Suprapubic skin (tissue), 4 donors: ENCODE data around the gene NRG3. TPM values are rescaled to one million over a fixed set of nuclear protein-coding genes. Genes with fewer than 3 reads are reported as not detected.

Source experiments
- DNase-seq, 2 donors: peaks; one replicate each; pipeline ENCODE4 v3.0.0-alpha.2; 2019; ENCODE audit warnings: low spot score in 2 of 2
- H3K27ac ChIP-seq: fragments of 200-600 bp; sonication (generic); one replicate; pipeline ENCODE4 v1.5.1; 2019
- H3K27me3 ChIP-seq: fragments of 200-600 bp; sonication (generic); one replicate; pipeline ENCODE4 v1.5.1; 2019
- H3K36me3 ChIP-seq: fragments of 200-600 bp; sonication (generic); one replicate; pipeline ENCODE4 v1.5.1; 2019
- H3K4me1 ChIP-seq: fragments of 200-600 bp; sonication (generic); one replicate; pipeline ENCODE4 v1.5.1; 2019
- H3K4me3 ChIP-seq: fragments of 200-600 bp; sonication (generic); one replicate; pipeline ENCODE4 v1.5.1; 2019; ENCODE audit warnings: mild to moderate bottlenecking
- H3K9me3 ChIP-seq: fragments of 200-600 bp; sonication (generic); one replicate; pipeline ENCODE4 v1.5.1; 2019
- CTCF ChIP-seq, 2 donors: fragments of 200-600 bp in 1 of 2; fragments of 450-650 bp in 1 of 2; sonication (generic) in 1 of 2; IDR thresholded peaks; one replicate each; pipeline ENCODE4 v1.5.1; 2016 to 2019; ENCODE audit warnings: antibody characterized with exemption in 2 of 2, mild to moderate bottlenecking in 1 of 2, moderate library complexity in 1 of 2
- EP300 ChIP-seq: sonication (generic); formaldehyde crosslinking; IDR thresholded peaks from one replicate; pipeline ENCODE4 v1.6.1; 2017; ENCODE audit warnings: antibody characterized with exemption
- POLR2A ChIP-seq, 2 donors: fragments of 450-650 bp; IDR thresholded peaks; one replicate each; pipeline ENCODE4 v1.6.1; 2017; ENCODE audit warnings: antibody characterized with exemption in 2 of 2, mild to moderate bottlenecking in 2 of 2, moderate library complexity in 2 of 2
- POLR2AphosphoS5 ChIP-seq, 3 donors: sonication (generic); formaldehyde crosslinking; IDR thresholded peaks; one replicate each; pipeline ENCODE4 v1.6.1; 2017; ENCODE audit warnings: antibody characterized with exemption in 3 of 3
- WGBS: methylation state at CpG from one replicate; pipeline ENCODE4 v1.1.5; 2018; 5-methylcytosine and 5-hydroxymethylcytosine counted together
- total RNA-seq, 4 donors: library from RNA; depleted of rRNA; stranded (reverse); fragments of >200 nt; gene quantifications; one replicate each; pipeline ENCODE4 v1.1.0, GENCODE V29; 2016

NRG3 gene
- total RNA-seq, 4 donors from 2014 or later, result 0.65 to 3.5 (median 1.3) TPM

- WGBS, result 79% methylated on average over 1 of the region's 1 CpG
- H3K9me3 ChIP-seq, result no peaks in the 10 kb centered on the region
- DNase-seq, result no peak
- H3K36me3 ChIP-seq, result no peaks in the 10 kb centered on the region
- H3K4me3 ChIP-seq, result no peak overlapping the region
- TF ChIP-seq EP300 (no peak), POLR2AphosphoS5 (IDR thresholded peaks at IDR 0.05) (no peak), CTCF (IDR thresholded peaks at IDR 0.05) (no peak), POLR2A (IDR thresholded peaks at IDR 0.05) (no peak)
- H3K27ac ChIP-seq, result no peak overlapping the region
- no peaks in the 10 kb centered on the region for H3K27me3 ChIP-seq
- no peaks in the 10 kb centered on the region for H3K4me1 ChIP-seq
Measured at GRCh38 chr10:82496114-82496513, 621.1 kb downstream of the NRG3 start.

- H3K9me3 ChIP-seq, result no peaks in the 10 kb centered on the region
- H3K4me3 ChIP-seq, result no peak overlapping the region
- H3K36me3 ChIP-seq, result no peaks in the 10 kb centered on the region
- TF ChIP-seq POLR2A (IDR thresholded peaks at IDR 0.05) (no peak), POLR2AphosphoS5 (IDR thresholded peaks at IDR 0.05) (no peak), CTCF (IDR thresholded peaks at IDR 0.05) (no peak), EP300 (no peak)
- H3K27me3 ChIP-seq, result no peaks in the 10 kb centered on the region
- WGBS, result 72% methylated on average over 2 of the region's 2 CpGs
- no peaks in the 10 kb centered on the region for H3K4me1 ChIP-seq
- DNase-seq, result no peak
- no peak overlapping the region for H3K27ac ChIP-seq
Measured at GRCh38 chr10:82497439-82497838, 622.4 kb downstream of the NRG3 start.

GRCh38 chr10:82498976-82499375 lies 624.0 kb downstream of the NRG3 start:
- Histone ChIP-seq H3K27ac (no peak overlapping the region), H3K9me3 (no peaks in the 10 kb centered on the region), H3K36me3 (no peaks in the 10 kb centered on the region), H3K4me1 (no peaks in the 10 kb centered on the region), H3K27me3 (no peaks in the 10 kb centered on the region), H3K4me3 (no peak overlapping the region)
- no peak for DNase-seq
- TF ChIP-seq CTCF (IDR thresholded peaks at IDR 0.05), result no peak
- TF ChIP-seq POLR2A (IDR thresholded peaks at IDR 0.05), result no peak
- no peak for TF ChIP-seq POLR2AphosphoS5 (IDR thresholded peaks at IDR 0.05)
- no peak for TF ChIP-seq EP300

GRCh38 chr10:82505009-82505408 lies 630.0 kb downstream of the NRG3 start:
- H3K4me1 ChIP-seq, result no peaks in the 10 kb centered on the region
- 63% methylated on average over 3 of the region's 3 CpGs for WGBS
- H3K36me3 ChIP-seq, result no peaks in the 10 kb centered on the region
- DNase-seq, result no peak
- no peaks in the 10 kb centered on the region for H3K9me3 ChIP-seq
- H3K27ac ChIP-seq, result no peak overlapping the region
- no peak overlapping the region for H3K4me3 ChIP-seq
- no peak for TF ChIP-seq CTCF (IDR thresholded peaks at IDR 0.05)
- H3K27me3 ChIP-seq, result no peaks in the 10 kb centered on the region

GRCh38 chr10:82506680-82507376 lies 631.8 kb downstream of the NRG3 start:
- DNase-seq, result no peak
- Histone ChIP-seq H3K4me3 (no peak overlapping the region), H3K27me3 (no peaks in the 10 kb centered on the region), H3K9me3 (no peaks in the 10 kb centered on the region), H3K36me3 (no peaks in the 10 kb centered on the region), H3K4me1 (no peaks in the 10 kb centered on the region), H3K27ac (no peak overlapping the region)
- WGBS, result 77% methylated on average over 3 of the region's 3 CpGs
- TF ChIP-seq POLR2AphosphoS5 (IDR thresholded peaks at IDR 0.05) (no peak), POLR2A (IDR thresholded peaks at IDR 0.05) (no peak), EP300 (no peak), CTCF (IDR thresholded peaks at IDR 0.05) (no peak)
